Epithelial cell of proximal tubule (primary cell): ENCODE data around the gene MCF2L2. TPM values are rescaled to one million over a fixed set of nuclear protein-coding genes. Genes with fewer than 3 reads are reported as not detected.

Experiments
- DNase-seq: peaks from one replicate; pipeline ENCODE4 v3.0.0-alpha.2; 2011; ENCODE audit warnings: low read depth
- H3K4me3 ChIP-seq: 2 replicates; pipeline ENCODE4 v1.5.1; 2011; ENCODE audit warnings: low read depth, mild to moderate bottlenecking, low read length
- CTCF ChIP-seq: conservative IDR thresholded peaks from 2 replicates; pipeline ENCODE4 v1.5.1; 2012; ENCODE audit warnings: low read depth, mild to moderate bottlenecking, low read length
- total RNA-seq: library from RNA; depleted of rRNA; stranded (reverse); fragments of >200 nt; gene quantifications from 2 replicates; pipeline ENCODE4 v1.2.3, GENCODE V29; 2015

Gene MCF2L2
- total RNA-seq, 1 donor from 2014 or later, result 0.58 TPM

DNA sequence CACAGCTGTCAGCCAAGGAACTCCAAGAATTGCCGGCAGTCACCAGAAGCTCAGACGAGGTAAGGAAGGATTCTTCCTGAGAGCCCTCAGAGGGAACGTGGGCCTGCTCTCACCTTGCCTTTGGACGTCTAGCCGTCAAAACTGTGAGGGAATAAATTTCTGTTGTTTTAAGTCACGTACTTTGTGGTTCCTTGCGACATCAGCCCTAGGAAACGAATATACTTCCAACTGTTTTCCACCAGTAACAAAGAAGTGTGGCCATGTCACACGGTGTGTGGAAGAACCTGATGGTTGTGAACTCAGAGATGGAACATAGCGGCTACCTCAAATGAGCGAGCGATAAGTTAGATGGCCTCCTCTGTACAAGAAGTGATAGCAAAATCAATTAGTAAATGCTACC, 216.3 kb downstream of the MCF2L2 start:
- H3K4me3 ChIP-seq, result no peak overlapping the region
- TF ChIP-seq CTCF, result no peak
- DNase-seq, result no peak

DNA sequence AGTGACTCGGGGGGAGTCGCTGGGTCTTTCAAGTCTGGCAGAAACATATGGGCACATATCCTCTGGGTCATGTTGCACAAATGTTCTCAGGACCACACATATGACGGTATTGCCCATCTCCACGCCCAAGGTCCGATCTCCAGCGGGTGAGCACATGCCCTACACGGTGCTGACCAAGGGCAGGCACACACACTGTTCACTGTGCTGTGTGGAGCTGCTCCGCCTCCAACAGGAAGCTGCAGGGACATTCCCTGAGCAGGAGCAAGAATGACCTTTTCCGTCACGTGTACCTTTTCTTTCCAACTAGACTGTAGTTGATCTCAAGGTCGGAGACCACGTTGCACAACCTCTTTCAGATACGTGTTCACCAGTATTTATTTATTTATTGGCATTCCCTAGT, 217.1 kb downstream of the MCF2L2 start:
- no peak for TF ChIP-seq CTCF
- no peak overlapping the region for H3K4me3 ChIP-seq
- DNase-seq, result no peak

DNA sequence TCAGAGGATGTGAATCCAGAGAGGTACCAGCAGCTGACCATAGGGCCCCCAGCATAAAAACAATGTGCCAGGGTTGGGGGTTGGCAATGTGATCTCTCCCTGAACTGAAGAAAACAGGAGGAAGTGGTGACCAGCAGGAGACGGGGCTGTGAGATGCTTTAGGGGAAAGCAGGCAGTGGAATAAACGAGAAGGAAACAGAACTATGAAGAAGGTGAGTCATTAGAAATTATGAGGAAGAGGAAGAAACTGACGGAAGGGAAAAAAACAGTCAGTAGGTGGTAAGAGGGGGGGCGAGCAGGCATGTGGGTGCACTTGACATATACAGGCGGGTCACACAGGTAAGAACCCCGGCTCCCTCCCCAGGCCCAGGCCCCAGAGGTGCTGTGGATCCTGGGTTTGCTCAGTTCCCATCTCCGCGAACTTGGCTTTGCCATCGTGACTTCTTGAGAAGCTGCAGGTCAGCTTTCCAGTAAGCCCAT, 217.5 kb downstream of the MCF2L2 start:
- TF ChIP-seq CTCF, result no peak
- DNase-seq, result no peak
- H3K4me3 ChIP-seq, result no peak overlapping the region

- TF ChIP-seq CTCF, result no peak
- DNase-seq, result no peak
- H3K4me3 ChIP-seq, result no peak overlapping the region
These were observed 218.1 kb downstream of the MCF2L2 start for GRCh38 chr3:183210341-183210740.

DNA sequence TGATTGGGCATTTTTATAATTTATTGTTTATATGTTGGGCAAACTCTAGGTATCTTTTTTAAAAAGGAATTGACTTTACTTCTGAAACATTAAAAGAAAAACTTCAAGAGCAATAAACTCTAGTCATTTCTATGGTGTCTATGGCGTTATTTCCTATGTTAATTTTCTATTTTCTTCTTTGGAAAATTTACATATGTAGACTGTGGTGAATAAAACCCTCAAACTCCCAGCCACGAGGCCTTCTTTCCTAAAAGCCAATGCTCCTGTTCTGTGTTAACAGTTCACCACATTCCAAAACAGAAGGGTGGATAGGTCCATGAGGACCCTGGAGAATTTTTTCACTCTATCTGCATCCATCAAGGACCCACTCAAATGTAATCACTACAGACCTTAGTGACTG, 219.6 kb downstream of the MCF2L2 start:
- no peak for DNase-seq
- TF ChIP-seq CTCF, result no peak
- no peak overlapping the region for H3K4me3 ChIP-seq

DNA sequence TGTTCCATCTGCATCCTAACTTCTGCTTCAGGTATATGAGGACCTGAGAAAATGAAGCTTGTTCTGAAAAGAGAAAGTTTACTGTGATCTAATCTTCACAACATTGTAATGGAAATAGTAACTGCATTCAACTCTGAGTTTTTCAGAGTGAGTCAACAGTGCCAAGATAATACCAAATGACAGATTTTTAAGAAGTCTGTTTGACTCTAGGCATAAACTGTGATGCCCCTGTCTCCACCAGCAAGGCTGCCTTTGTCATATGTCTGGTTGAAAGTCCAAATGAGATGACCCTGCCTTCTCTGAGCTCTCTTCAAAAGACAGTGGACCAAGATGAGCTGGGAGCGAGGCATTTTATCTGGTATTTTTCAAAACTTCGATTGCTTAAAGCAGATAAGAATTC, 220.2 kb downstream of the MCF2L2 start:
- TF ChIP-seq CTCF, result no peak
- H3K4me3 ChIP-seq, result no peak overlapping the region
- no peak for DNase-seq

- no peak overlapping the region for H3K4me3 ChIP-seq
- no peak for DNase-seq
- no peak for TF ChIP-seq CTCF
These were observed 224.7 kb downstream of the MCF2L2 start for GRCh38 chr3:183203670-183204069.
